Gastrocnemius medialis (tissue), 4 donors: ENCODE results near the gene ZNF710. TPM values are rescaled to one million over a fixed set of nuclear protein-coding genes. Genes with fewer than 3 reads are reported as not detected.

Experiments used
- ATAC-seq, 2 donors: fragments of 150-250 bp; one replicate each; pipeline ENCODE4 v1.9.1; 2016
- DNase-seq, 2 donors: peaks; one replicate each; pipeline ENCODE4 v3.0.0-alpha.2; 2019
- H3K27ac ChIP-seq, 4 donors: fragments of 200-600 bp; sonication (generic); 1 replicate in 1 of 4; 2 replicates in 3 of 4; pipeline ENCODE4 v1.5.1; 2016 to 2018; ENCODE audit warnings: mild to moderate bottlenecking in 2 of 4, moderate library complexity in 1 of 4
- H3K27me3 ChIP-seq, 3 donors: fragments of 200-600 bp; sonication (generic) in 2 of 3; 1 replicate in 1 of 3; 2 replicates in 2 of 3; pipeline versions ENCODE4 v1.5.1 to v1.6.0; 2016 to 2019; ENCODE audit warnings: mild to moderate bottlenecking in 1 of 3, moderate library complexity in 1 of 3
- H3K36me3 ChIP-seq, 2 donors: fragments of 200-600 bp; sonication (generic) in 1 of 2; one replicate each; pipeline ENCODE4 v1.5.1; 2017 to 2018
- H3K4me1 ChIP-seq, 2 donors: fragments of 200-600 bp; sonication (generic) in 1 of 2; one replicate each; pipeline ENCODE4 v1.5.1; 2016 to 2017; ENCODE audit warnings: mild to moderate bottlenecking in 2 of 2
- H3K4me3 ChIP-seq, 4 donors: fragments of 200-600 bp; sonication (generic) in 3 of 4; 1 replicate in 1 of 4; 2 replicates in 3 of 4; pipeline ENCODE4 v1.5.1; 2016 to 2019; ENCODE audit warnings: mild to moderate bottlenecking in 2 of 4
- H3K9me3 ChIP-seq, 3 donors: fragments of 200-600 bp; sonication (generic) in 2 of 3; 1 replicate in 1 of 3; 2 replicates in 2 of 3; pipeline ENCODE4 v1.5.1; 2016 to 2019
- CTCF ChIP-seq, 5 experiments: fragments of 450-650 bp in 3 of 5; fragments of 200-600 bp in 2 of 5; sonication (generic) in 2 of 5; IDR thresholded peaks in 4 of 5; conservative IDR thresholded peaks in 1 of 5; 1 replicate in 4 of 5; 2 replicates in 1 of 5; pipeline ENCODE4 v1.5.1; 2016 to 2019; ENCODE audit warnings: antibody characterized with exemption in 5 of 5, mild to moderate bottlenecking in 3 of 5, moderate library complexity in 3 of 5
- POLR2A ChIP-seq, 2 donors: fragments of 450-650 bp; IDR thresholded peaks; one replicate each; pipeline ENCODE4 v1.6.1; 2017; ENCODE audit warnings: antibody characterized with exemption in 2 of 2, mild to moderate bottlenecking in 2 of 2, moderate library complexity in 2 of 2
- in situ Hi-C, 4 donors: fragments of 200-750 bp; cut with MboI; loops; one replicate each; pipeline versions ENCODE4 v1.15.0 to v1.8.0; 2017; ENCODE audit warnings: low sequenced_read_pairs in 4 of 4
- intact Hi-C: fragments of 100-400 bp; cut with DNase I; formaldehyde crosslinking; loops from one replicate; pipeline ENCODE4 v1.15.1; 2023; ENCODE audit warnings: low total_unique reads
- total RNA-seq, 4 donors: library from RNA; depleted of rRNA; stranded (reverse); fragments of >200 nt; gene quantifications; one replicate each; pipeline versions ENCODE4 v1.1.0 to v1.2.3, GENCODE V29; 2016

The ZNF710 gene
- total RNA-seq, 4 donors from 2014 or later = 2.6 to 5.4 (median 3.2) TPM

- H3K36me3 ChIP-seq = no peaks in the 10 kb centered on the region
- intact Hi-C loops (loop anchor here (10.0 kb wide), 1 partner anchor 1094 kb away; the partner anchor contains the start of gene MFGE8), in situ Hi-C loops (loop anchor here in 1 of 4 donors (10.0 kb wide), 1 partner anchor 66 kb away; no protein-coding TSS in a partner anchor)
- H3K4me3 ChIP-seq = no peak overlapping the region
- ATAC-seq = no peak
- peaks cover 0 to 9% (median 0%) of the 10 kb centered on the region in 3 donors for H3K9me3 ChIP-seq
- H3K27ac ChIP-seq = no peak overlapping the region
- DNase-seq = no peak
- peaks cover 42 to 44% of the 10 kb centered on the region in 2 donors for H3K4me1 ChIP-seq
- H3K27me3 ChIP-seq = no peaks in the 10 kb centered on the region
- TF ChIP-seq POLR2A (IDR thresholded peaks at IDR 0.05) (no peak), CTCF (IDR thresholded peaks at IDR 0.05 in 4 of 5, conservative IDR thresholded peaks at IDR 0.05 in 1 of 5) (no peak)
Observed at GRCh38 chr15:90008607-90009006, 7.5 kb downstream of the ZNF710 start.

DNA sequence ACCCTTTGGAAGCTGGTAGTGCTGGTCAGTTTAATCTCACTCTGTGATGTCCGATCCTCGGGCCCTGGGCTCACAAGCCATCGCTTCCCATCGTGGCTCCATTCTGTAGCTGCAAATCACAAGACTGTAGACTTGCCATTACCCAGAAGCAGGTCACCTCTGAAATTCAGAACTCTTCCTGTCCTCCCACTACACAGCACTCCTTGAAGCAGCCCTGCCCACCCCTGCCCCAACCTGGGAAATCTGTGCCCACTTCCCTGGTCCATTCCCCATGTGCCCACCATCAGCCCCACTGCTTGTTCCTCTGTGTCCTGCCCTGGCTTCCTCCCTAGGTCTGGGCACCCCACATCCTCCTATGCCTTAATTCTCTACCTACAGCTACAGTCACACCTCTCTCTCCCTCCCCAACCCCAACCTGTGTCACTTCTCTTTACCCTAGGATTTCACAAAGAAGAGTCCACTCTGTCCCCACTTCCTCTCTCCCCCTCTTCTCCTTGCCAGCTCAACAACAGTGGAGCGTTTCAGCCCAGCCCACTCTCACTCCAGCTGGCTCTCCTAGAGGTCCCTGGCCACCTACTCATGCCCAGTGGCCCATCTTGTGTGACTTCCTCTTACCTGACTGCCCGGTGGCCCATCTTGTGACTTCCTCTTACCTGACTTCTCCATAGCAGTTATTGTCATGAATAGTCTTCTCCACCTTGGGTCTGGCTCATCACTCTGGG lies 8.3 kb downstream of the ZNF710 start:
- Histone ChIP-seq H3K36me3 (no peaks in the 10 kb centered on the region), H3K27ac (no peak overlapping the region), H3K4me3 (no peak overlapping the region), H3K4me1 (peaks cover 34 to 36% of the 10 kb centered on the region in 2 donors), H3K9me3 (peaks cover 0 to 9% (median 0%) of the 10 kb centered on the region in 3 donors), H3K27me3 (no peaks in the 10 kb centered on the region)
- intact Hi-C loops = loop anchor here (10.0 kb wide), 1 partner anchor 1095 kb away; the partner anchor contains the start of gene MFGE8
- DNase-seq (no peak), ATAC-seq (no peak)
- in situ Hi-C loops = loop anchor here in 1 of 4 donors (10.0 kb wide), 1 partner anchor 65 kb away; no protein-coding TSS in a partner anchor
- TF ChIP-seq CTCF (IDR thresholded peaks at IDR 0.05 in 4 of 5, conservative IDR thresholded peaks at IDR 0.05 in 1 of 5) = no peak
- no peak for TF ChIP-seq POLR2A (IDR thresholded peaks at IDR 0.05)

- H3K9me3 ChIP-seq = peaks cover 0 to 9% (median 0%) of the 10 kb centered on the region in 3 donors
- in situ Hi-C loops = no loop called here
- H3K36me3 ChIP-seq = no peaks in the 10 kb centered on the region
- TF ChIP-seq POLR2A (IDR thresholded peaks at IDR 0.05) (no peak), CTCF (IDR thresholded peaks at IDR 0.05 in 4 of 5, conservative IDR thresholded peaks at IDR 0.05 in 1 of 5) (no peak)
- ATAC-seq (no peak), DNase-seq (no peak)
- H3K27ac ChIP-seq = no peak overlapping the region
- H3K4me1 ChIP-seq = peaks cover 11 to 13% of the 10 kb centered on the region in 2 donors
- no peak overlapping the region for H3K4me3 ChIP-seq
- intact Hi-C loops = no loop called here
- H3K27me3 ChIP-seq = no peaks in the 10 kb centered on the region
Observed at GRCh38 chr15:90011705-90012104, 10.6 kb downstream of the ZNF710 start.

- DNase-seq = no peak
- Histone ChIP-seq H3K9me3 (peaks cover 0 to 9% (median 0%) of the 10 kb centered on the region in 3 donors), H3K27ac (no peak overlapping the region), H3K4me3 (no peak overlapping the region), H3K4me1 (no peaks in the 10 kb centered on the region), H3K27me3 (no peaks in the 10 kb centered on the region), H3K36me3 (no peaks in the 10 kb centered on the region)
- ATAC-seq = no peak
- no peak for TF ChIP-seq CTCF (IDR thresholded peaks at IDR 0.05 in 4 of 5, conservative IDR thresholded peaks at IDR 0.05 in 1 of 5)
- TF ChIP-seq POLR2A (IDR thresholded peaks at IDR 0.05) = no peak
- intact Hi-C loops = no loop called here
- in situ Hi-C loops = no loop called here
Observed at GRCh38 chr15:90013503-90013937, 12.4 kb downstream of the ZNF710 start.
